GM10266 (cell line): Measurements from ENCODE around the gene GLRX.

ENCODE experiments used
- DNase-seq: peaks from one replicate; pipeline ENCODE4 v3.0.0; 2012; ENCODE audit errors: extremely low spot score
- CTCF ChIP-seq: IDR thresholded peaks from 2 replicates; pipeline ENCODE4 v1.5.1; 2012; ENCODE audit warnings: mild to moderate bottlenecking, low read depth; ENCODE audit not compliant: control insufficient read depth, insufficient read depth; ENCODE audit errors: missing control alignments

The GLRX gene

GRCh38 chr5:95771892-95772291 lies 50.6 kb downstream of the GLRX start:
- DNase-seq = no peak
- no peak for TF ChIP-seq CTCF

- DNase-seq = no peak
- no peak for TF ChIP-seq CTCF
Observed at GRCh38 chr5:95770830-95771708, 51.5 kb downstream of the GLRX start.

- DNase-seq = no peak
- no peak for TF ChIP-seq CTCF
Observed at GRCh38 chr5:95768731-95769130, 53.8 kb downstream of the GLRX start.

GRCh38 chr5:95763941-95764340 lies 58.6 kb downstream of the GLRX start:
- no peak for DNase-seq
- no peak for TF ChIP-seq CTCF
